HepG2 (cell line): Measurements from ENCODE around the gene NLGN3. TPM values are rescaled to one million over a fixed set of nuclear protein-coding genes. Genes with fewer than 3 reads are reported as not detected.

Experiments used
- ATAC-seq: fragments of 200-7000 bp; cut with Tn5 transposase; 3 replicates; pipeline ENCODE4 v1.9.1; 2020; ENCODE audit warnings: mild to moderate bottlenecking, moderate library complexity
- BruUV-seq: library from RNA; stranded (reverse); fragments of 400-500 nt; replicated peaks from 2 replicates; lab custom pipeline; 2021; lab: Mats Ljungman, UMichigan
- CTCF ChIA-PET: fragments of 300-600 bp; formaldehyde crosslinking; extraction: SDS; loops from one replicate; lab custom pipeline; 2021; ENCODE audit warnings: low total read pairs, inconsistent platforms, low intra/inter-chr PET ratio; lab: Yijun Ruan, JAX
- POLR2A ChIA-PET: fragments of 350-600 bp; sonication (Branson Sonifier 250); formaldehyde crosslinking; loops from one replicate; lab custom pipeline; 2020; ENCODE audit warnings: antibody characterized with exemption, inconsistent platforms; lab: Yijun Ruan, JAX
- DNase-seq: peaks from one replicate; pipeline ENCODE4 v3.0.0-alpha.2; 2015; ENCODE audit warnings: low spot score
- FAIRE-seq: peaks from 3 replicates; lab custom pipeline; 2011; peaks lifted over from hg19 to GRCh38; lab: Jason Lieb, UNC
- H2AFZ ChIP-seq: one replicate; pipeline ENCODE4 v1.6.1; 2011; ENCODE audit warnings: low read length, inconsistent platforms
- H3K27ac ChIP-seq: fragments of 300-600 bp; 3 replicates; pipeline ENCODE4 v1.8.0; 2011; ENCODE audit warnings: mixed run types, mild to moderate bottlenecking, mixed read lengths, low read length, inconsistent platforms; ENCODE audit not compliant: insufficient read depth; ENCODE audit errors: extremely low read length
- H3K27me3 ChIP-seq, 2 experiments: fragments of 200-600 bp in 1 of 2; 2 replicates in 1 of 2; 3 replicates in 1 of 2; pipeline versions ENCODE4 v1.6.0 to v1.8.0; 2011; ENCODE audit warnings: low read length in 2 of 2, mild to moderate bottlenecking in 2 of 2, moderate library complexity in 2 of 2, inconsistent platforms in 1 of 2; ENCODE audit not compliant: insufficient read depth in 2 of 2, control insufficient read depth in 1 of 2
- H3K36me3 ChIP-seq, 2 experiments: fragments of 200-600 bp in 1 of 2; replicated peaks in 1 of 2; 2 replicates in 1 of 2; 3 replicates in 1 of 2; pipeline versions ENCODE4 v1.5.1 to v1.8.0; 2011; ENCODE audit warnings: low read length in 2 of 2, inconsistent platforms in 1 of 2; ENCODE audit not compliant: insufficient read depth in 2 of 2, control insufficient read depth in 1 of 2
- H3K4me1 ChIP-seq: 2 replicates; pipeline ENCODE4 v1.5.1; 2012; ENCODE audit warnings: low read length, inconsistent platforms; ENCODE audit not compliant: insufficient read depth
- H3K4me2 ChIP-seq: 2 replicates; pipeline ENCODE4 v1.6.0; 2011; ENCODE audit warnings: low read depth, low read length, inconsistent platforms
- H3K4me3 ChIP-seq, 3 experiments: fragments of 200-600 bp in 1 of 3; sonication (generic), shearing (Covaris generic) in 1 of 3; replicated peaks in 1 of 3; 2 replicates each; pipeline ENCODE4 v1.5.1; 2011 to 2016; ENCODE audit warnings: low read length in 3 of 3, inconsistent platforms in 2 of 3, low read depth in 2 of 3, mild to moderate bottlenecking in 2 of 3, control low read depth in 1 of 3, mixed read lengths in 1 of 3; ENCODE audit not compliant: insufficient read depth in 1 of 3
- H3K79me2 ChIP-seq: one replicate; pipeline ENCODE4 v1.6.1; 2011; ENCODE audit warnings: low read length, inconsistent platforms; ENCODE audit not compliant: insufficient read depth
- H3K9ac ChIP-seq: 2 replicates; pipeline ENCODE4 v1.6.0; 2011; ENCODE audit warnings: mild to moderate bottlenecking, low read depth, low read length, inconsistent platforms; ENCODE audit not compliant: insufficient read depth
- H3K9me3 ChIP-seq: 2 replicates; pipeline ENCODE4 v1.5.1; 2012; ENCODE audit warnings: mild to moderate bottlenecking, low read length
- H4K20me1 ChIP-seq: 2 replicates; pipeline ENCODE4 v1.6.0; 2011; ENCODE audit warnings: inconsistent platforms, mild to moderate bottlenecking, low read length, moderate library complexity; ENCODE audit not compliant: insufficient read depth
- MED8 ChIP-seq: sonication (generic); formaldehyde crosslinking; IDR thresholded peaks from 2 replicates; pipeline ENCODE4 v1.8.1; 2023; ENCODE audit warnings: mild to moderate bottlenecking, missing genetic modification reagents; ENCODE audit not compliant: insufficient replicate concordance
- ZC3H13 ChIP-seq: sonication (generic); formaldehyde crosslinking; IDR thresholded peaks from 2 replicates; pipeline ENCODE4 v1.8.1; 2023; ENCODE audit warnings: mild to moderate bottlenecking, missing genetic modification reagents, moderate library complexity
- ZFYVE20 ChIP-seq: sonication (generic); formaldehyde crosslinking; IDR thresholded peaks from 2 replicates; pipeline ENCODE4 v1.8.0; 2023; ENCODE audit warnings: low read depth, mild to moderate bottlenecking, moderate library complexity, missing genetic modification reagents, borderline replicate concordance
- ZNF329 ChIP-seq: sonication (generic); formaldehyde crosslinking; IDR thresholded peaks from 2 replicates; pipeline ENCODE4 v1.9.0; 2021; ENCODE audit warnings: low read depth, mild to moderate bottlenecking, missing genetic modification reagents
- WGBS: methylation state at CpG from one replicate; pipeline ENCODE4 v1.1.6; 2017; ENCODE audit warnings: low lambda C conversion rate; 5-methylcytosine and 5-hydroxymethylcytosine counted together
- in situ Hi-C: cut with HindIII; loops from 2 replicates; pipeline ENCODE4 v1.10.0; 2017; ENCODE audit warnings: low pct_unique_long_range_greater_than_20kb; ENCODE audit not compliant: extremely low pct_ligation_motif_present
- intact Hi-C: fragments of 100-400 bp; cut with micrococcal nuclease; formaldehyde crosslinking; loops from one replicate; pipeline ENCODE4 v1.10.0; 2022; ENCODE audit not compliant: unreplicated experiment
- polyA plus RNA-seq, 8 experiments: library from polyadenylated mRNA; depleted of rRNA in 3 of 8; stranded (reverse) in 7 of 8; unstranded in 1 of 8; fragments of >200 nt; fragmentation: Illumina TruSeq in 4 of 8; extraction: Trizol in 4 of 8; gene quantifications; 2 replicates each; pipeline versions ENCODE4 v1.2.1 to v1.2.3, GENCODE V29; 2011 to 2016; ENCODE audit warnings: low read depth in 4 of 8, missing spikeins in 1 of 8, mixed read lengths in 1 of 8; ENCODE audit not compliant: insufficient read depth in 1 of 8
- total RNA-seq, 5 experiments: library from RNA; depleted of rRNA; stranded (reverse); fragments of >200 nt; fragmentation: Illumina TruSeq; extraction: Trizol; gene quantifications; 2 replicates each; pipeline ENCODE4 v1.2.3, GENCODE V29; 2016; ENCODE audit warnings: low read depth in 1 of 5
- TF ChIP-seq, protein P1 (sequence below): fragments of 450-650 bp; IDR thresholded peaks from 2 replicates; pipeline ENCODE4 v1.6.1; 2017; ENCODE audit warnings: mild to moderate bottlenecking
- TF ChIP-seq, protein P2 (sequence below): sonication (generic); formaldehyde crosslinking; IDR thresholded peaks from 2 replicates; pipeline ENCODE4 v1.4.0; 2020; ENCODE audit warnings: missing genetic modification reagents
- TF ChIP-seq, protein P3 (sequence below): sonication (generic); formaldehyde crosslinking; IDR thresholded peaks from 2 replicates; pipeline ENCODE4 v1.8.0; 2022; ENCODE audit warnings: low read depth, missing genetic modification reagents
- TF ChIP-seq, protein P4 (sequence below): sonication (generic); formaldehyde crosslinking; IDR thresholded peaks from 2 replicates; pipeline ENCODE4 v1.9.0; 2021; ENCODE audit warnings: missing genetic modification reagents, borderline replicate concordance
- TF ChIP-seq, protein P5 (sequence below): sonication (generic); formaldehyde crosslinking; IDR thresholded peaks from 2 replicates; pipeline ENCODE4 v1.5.0; 2020; ENCODE audit warnings: missing genetic modification reagents, mild to moderate bottlenecking, borderline replicate concordance

Gene NLGN3
- total and polyA plus RNA-seq, 2 of the 13 experiments (the other 11 are each of a cell fraction or from before 2014, with no cell fraction given) = 0.04 to 0.16 TPM

DNA sequence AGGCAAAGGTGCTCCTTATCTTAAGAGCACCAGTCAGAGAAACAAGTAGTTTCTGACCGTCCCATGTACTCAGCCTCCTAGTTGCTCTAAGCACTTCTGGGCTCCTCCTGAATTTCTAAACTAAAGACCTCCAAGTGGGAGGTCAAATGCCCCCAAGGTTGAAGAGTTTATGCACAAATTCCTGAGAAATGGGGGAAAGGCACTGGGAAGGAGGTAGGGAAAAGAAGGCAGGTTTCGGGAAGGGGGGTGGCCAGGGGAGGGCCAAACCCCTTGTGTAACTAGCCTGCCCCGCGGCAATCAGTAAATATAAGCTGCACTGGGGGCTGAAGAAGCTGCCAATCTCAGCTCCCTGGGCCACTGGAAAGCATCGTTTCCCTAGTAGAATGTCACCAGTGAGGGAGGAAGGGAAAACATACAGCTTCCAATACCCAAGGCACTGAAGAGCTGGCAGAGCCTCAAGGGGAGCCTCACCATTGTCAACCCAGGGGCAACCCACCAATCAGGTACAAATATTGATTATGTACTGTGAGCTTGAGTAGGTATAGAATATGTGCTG lies 45.6 kb upstream of the NLGN3 start:
- DNase-seq (no peak), FAIRE-seq (no peak), ATAC-seq (no peak)
- in situ Hi-C loops (no loop called here), intact Hi-C loops (loop anchor here (1.0 to 5.0 kb wide), 2 partner anchors 30 to 83 kb away; no protein-coding TSS in a partner anchor)
- no peaks in the 10 kb centered on the region for H3K79me2 ChIP-seq
- H3K4me1 ChIP-seq = peaks cover 44% of the 10 kb centered on the region
- H3K9ac ChIP-seq = no peak overlapping the region
- no peaks in the 10 kb centered on the region; a peak in 1 of 5 replicates for H3K27me3 ChIP-seq
- no peak overlapping the region for H3K27ac ChIP-seq
- H3K36me3 ChIP-seq = no peaks in the 10 kb centered on the region
- no peak overlapping the region for H3K4me3 ChIP-seq
- no peak overlapping the region for H2AFZ ChIP-seq
- 55% methylated on average over 4 of the region's 5 CpGs for WGBS
- BruUV-seq = no TSS peak
- no peaks in the 10 kb centered on the region for H3K9me3 ChIP-seq
- no peaks in the 10 kb centered on the region for H4K20me1 ChIP-seq
- no peak overlapping the region for H3K4me2 ChIP-seq
- ChIA-PET POLR2A (interaction anchor here (1.2 kb wide), 1 partner anchor 19 kb away, joined by 4 read pairs; the partner anchor contains the start of gene MED12), CTCF (interaction anchor here (2.5 kb wide), 1 partner anchor 30 kb away, joined by 13 read pairs; no protein-coding TSS in a partner anchor)
- TF ChIP-seq, protein P1, sequence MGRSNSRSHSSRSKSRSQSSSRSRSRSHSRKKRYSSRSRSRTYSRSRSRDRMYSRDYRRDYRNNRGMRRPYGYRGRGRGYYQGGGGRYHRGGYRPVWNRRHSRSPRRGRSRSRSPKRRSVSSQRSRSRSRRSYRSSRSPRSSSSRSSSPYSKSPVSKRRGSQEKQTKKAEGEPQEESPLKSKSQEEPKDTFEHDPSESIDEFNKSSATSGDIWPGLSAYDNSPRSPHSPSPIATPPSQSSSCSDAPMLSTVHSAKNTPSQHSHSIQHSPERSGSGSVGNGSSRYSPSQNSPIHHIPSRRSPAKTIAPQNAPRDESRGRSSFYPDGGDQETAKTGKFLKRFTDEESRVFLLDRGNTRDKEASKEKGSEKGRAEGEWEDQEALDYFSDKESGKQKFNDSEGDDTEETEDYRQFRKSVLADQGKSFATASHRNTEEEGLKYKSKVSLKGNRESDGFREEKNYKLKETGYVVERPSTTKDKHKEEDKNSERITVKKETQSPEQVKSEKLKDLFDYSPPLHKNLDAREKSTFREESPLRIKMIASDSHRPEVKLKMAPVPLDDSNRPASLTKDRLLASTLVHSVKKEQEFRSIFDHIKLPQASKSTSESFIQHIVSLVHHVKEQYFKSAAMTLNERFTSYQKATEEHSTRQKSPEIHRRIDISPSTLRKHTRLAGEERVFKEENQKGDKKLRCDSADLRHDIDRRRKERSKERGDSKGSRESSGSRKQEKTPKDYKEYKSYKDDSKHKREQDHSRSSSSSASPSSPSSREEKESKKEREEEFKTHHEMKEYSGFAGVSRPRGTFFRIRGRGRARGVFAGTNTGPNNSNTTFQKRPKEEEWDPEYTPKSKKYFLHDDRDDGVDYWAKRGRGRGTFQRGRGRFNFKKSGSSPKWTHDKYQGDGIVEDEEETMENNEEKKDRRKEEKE = no peak
- TF ChIP-seq, protein P2, sequence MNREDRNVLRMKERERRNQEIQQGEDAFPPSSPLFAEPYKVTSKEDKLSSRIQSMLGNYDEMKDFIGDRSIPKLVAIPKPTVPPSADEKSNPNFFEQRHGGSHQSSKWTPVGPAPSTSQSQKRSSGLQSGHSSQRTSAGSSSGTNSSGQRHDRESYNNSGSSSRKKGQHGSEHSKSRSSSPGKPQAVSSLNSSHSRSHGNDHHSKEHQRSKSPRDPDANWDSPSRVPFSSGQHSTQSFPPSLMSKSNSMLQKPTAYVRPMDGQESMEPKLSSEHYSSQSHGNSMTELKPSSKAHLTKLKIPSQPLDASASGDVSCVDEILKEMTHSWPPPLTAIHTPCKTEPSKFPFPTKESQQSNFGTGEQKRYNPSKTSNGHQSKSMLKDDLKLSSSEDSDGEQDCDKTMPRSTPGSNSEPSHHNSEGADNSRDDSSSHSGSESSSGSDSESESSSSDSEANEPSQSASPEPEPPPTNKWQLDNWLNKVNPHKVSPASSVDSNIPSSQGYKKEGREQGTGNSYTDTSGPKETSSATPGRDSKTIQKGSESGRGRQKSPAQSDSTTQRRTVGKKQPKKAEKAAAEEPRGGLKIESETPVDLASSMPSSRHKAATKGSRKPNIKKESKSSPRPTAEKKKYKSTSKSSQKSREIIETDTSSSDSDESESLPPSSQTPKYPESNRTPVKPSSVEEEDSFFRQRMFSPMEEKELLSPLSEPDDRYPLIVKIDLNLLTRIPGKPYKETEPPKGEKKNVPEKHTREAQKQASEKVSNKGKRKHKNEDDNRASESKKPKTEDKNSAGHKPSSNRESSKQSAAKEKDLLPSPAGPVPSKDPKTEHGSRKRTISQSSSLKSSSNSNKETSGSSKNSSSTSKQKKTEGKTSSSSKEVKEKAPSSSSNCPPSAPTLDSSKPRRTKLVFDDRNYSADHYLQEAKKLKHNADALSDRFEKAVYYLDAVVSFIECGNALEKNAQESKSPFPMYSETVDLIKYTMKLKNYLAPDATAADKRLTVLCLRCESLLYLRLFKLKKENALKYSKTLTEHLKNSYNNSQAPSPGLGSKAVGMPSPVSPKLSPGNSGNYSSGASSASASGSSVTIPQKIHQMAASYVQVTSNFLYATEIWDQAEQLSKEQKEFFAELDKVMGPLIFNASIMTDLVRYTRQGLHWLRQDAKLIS = no peak
- TF ChIP-seq MED8 (CRISPR knock-in tag) = no peak
- no peak for TF ChIP-seq ZC3H13 (CRISPR knock-in tag)
- no peak for TF ChIP-seq ZNF329 (CRISPR knock-in tag)
- TF ChIP-seq, protein P3, sequence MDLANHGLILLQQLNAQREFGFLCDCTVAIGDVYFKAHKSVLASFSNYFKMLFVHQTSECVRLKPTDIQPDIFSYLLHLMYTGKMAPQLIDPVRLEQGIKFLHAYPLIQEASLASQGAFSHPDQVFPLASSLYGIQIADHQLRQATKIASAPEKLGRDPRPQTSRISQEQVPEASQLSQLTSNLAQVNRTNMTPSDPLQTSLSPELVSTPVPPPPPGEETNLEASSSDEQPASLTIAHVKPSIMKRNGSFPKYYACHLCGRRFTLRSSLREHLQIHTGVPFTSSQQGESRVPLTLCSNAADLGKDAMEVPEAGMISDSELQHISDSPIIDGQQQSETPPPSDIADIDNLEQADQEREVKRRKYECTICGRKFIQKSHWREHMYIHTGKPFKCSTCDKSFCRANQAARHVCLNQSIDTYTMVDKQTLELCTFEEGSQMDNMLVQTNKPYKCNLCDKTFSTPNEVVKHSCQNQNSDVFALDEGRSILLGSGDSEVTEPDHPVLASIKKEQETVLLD (CRISPR knock-in tag) = no peak
- TF ChIP-seq ZFYVE20 (CRISPR knock-in tag) = no peak
- TF ChIP-seq, protein P4, sequence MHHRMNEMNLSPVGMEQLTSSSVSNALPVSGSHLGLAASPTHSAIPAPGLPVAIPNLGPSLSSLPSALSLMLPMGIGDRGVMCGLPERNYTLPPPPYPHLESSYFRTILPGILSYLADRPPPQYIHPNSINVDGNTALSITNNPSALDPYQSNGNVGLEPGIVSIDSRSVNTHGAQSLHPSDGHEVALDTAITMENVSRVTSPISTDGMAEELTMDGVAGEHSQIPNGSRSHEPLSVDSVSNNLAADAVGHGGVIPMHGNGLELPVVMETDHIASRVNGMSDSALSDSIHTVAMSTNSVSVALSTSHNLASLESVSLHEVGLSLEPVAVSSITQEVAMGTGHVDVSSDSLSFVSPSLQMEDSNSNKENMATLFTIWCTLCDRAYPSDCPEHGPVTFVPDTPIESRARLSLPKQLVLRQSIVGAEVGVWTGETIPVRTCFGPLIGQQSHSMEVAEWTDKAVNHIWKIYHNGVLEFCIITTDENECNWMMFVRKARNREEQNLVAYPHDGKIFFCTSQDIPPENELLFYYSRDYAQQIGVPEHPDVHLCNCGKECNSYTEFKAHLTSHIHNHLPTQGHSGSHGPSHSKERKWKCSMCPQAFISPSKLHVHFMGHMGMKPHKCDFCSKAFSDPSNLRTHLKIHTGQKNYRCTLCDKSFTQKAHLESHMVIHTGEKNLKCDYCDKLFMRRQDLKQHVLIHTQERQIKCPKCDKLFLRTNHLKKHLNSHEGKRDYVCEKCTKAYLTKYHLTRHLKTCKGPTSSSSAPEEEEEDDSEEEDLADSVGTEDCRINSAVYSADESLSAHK (CRISPR knock-in tag) = no peak
- TF ChIP-seq, protein P5, sequence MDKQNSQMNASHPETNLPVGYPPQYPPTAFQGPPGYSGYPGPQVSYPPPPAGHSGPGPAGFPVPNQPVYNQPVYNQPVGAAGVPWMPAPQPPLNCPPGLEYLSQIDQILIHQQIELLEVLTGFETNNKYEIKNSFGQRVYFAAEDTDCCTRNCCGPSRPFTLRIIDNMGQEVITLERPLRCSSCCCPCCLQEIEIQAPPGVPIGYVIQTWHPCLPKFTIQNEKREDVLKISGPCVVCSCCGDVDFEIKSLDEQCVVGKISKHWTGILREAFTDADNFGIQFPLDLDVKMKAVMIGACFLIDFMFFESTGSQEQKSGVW = no peak
